Left lung (tissue), 10 donors: ENCODE data around the gene AEBP1. TPM values are rescaled to one million over a fixed set of nuclear protein-coding genes. Genes with fewer than 3 reads are reported as not detected.

Source experiments
- ATAC-seq: fragments of 200-7000 bp; cut with Tn5 transposase; one replicate; pipeline ENCODE4 v1.9.1; 2020; ENCODE audit warnings: moderate library complexity
- DNase-seq, 4 donors: peaks; one replicate each; pipeline ENCODE4 v3.0.0-alpha.2; 2013 to 2020
- H3K27ac ChIP-seq, 2 donors: fragments of 200-600 bp; sonication (generic) in 1 of 2; one replicate each; pipeline versions ENCODE4 v1.5.0 to v1.8.0; 2020 to 2021
- H3K27me3 ChIP-seq, 2 donors: fragments of 200-600 bp; sonication (generic) in 1 of 2; one replicate each; pipeline versions ENCODE4 v1.5.0 to v1.8.0; 2020 to 2021
- H3K36me3 ChIP-seq, 2 donors: fragments of 200-600 bp; sonication (generic) in 1 of 2; one replicate each; pipeline versions ENCODE4 v1.5.0 to v1.8.0; 2020 to 2021
- H3K4me1 ChIP-seq, 2 donors: fragments of 200-600 bp; one replicate each; pipeline ENCODE4 v1.8.0; 2021
- H3K4me3 ChIP-seq, 2 donors: fragments of 200-600 bp; sonication (generic) in 1 of 2; one replicate each; pipeline versions ENCODE4 v1.5.0 to v1.8.0; 2020 to 2021; ENCODE audit warnings: mild to moderate bottlenecking in 1 of 2
- H3K9me3 ChIP-seq, 2 donors: fragments of 200-600 bp; sonication (generic) in 1 of 2; one replicate each; pipeline versions ENCODE4 v1.5.0 to v1.8.0; 2020 to 2021
- CTCF ChIP-seq, 2 donors: fragments of 200-600 bp; sonication (generic) in 1 of 2; IDR thresholded peaks; one replicate each; pipeline versions ENCODE4 v1.5.0 to v1.8.0; 2021; ENCODE audit warnings: antibody characterized with exemption in 2 of 2
- intact Hi-C, 2 donors: fragments of 100-400 bp; cut with DNase I; formaldehyde crosslinking; loops; one replicate each; pipeline versions ENCODE4 v1.11.2 to v1.14.2; 2022
- polyA plus RNA-seq, 6 donors: library from polyadenylated mRNA; unstranded; fragments of 120-200 nt; gene quantifications; one replicate each; pipeline ENCODE4 v1.2.1, GENCODE V29; 2013; ENCODE audit not compliant: insufficient read length in 6 of 6
- total RNA-seq, 2 donors: library from RNA; stranded (reverse); fragmentation: NEBNext Ultra II Directional; extraction: Animal tissue kit (Norgen Biotek cat#: 25700); gene quantifications; one replicate each; pipeline ENCODE4 v1.2.1, GENCODE V29; 2021
- donor health status: DM: no; HTN: yes; CAD: no.
- donor health status: DM: no; HTN: no; CAD: no.

The AEBP1 gene
- total and polyA plus RNA-seq, 8 donors: 53.6 to 195 (median 64.7) TPM

- Histone ChIP-seq H3K36me3 (peaks cover 0 to 52% of the 10 kb centered on the region in 2 donors), H3K4me3 (no peak overlapping the region), H3K4me1 (peaks cover 0 to 33% of the 10 kb centered on the region in 2 donors), H3K27ac (peak overlapping the region in 1 of 2 donors; percentile 91), H3K27me3 (no peaks in the 10 kb centered on the region), H3K9me3 (no peaks in the 10 kb centered on the region)
- TF ChIP-seq CTCF (IDR thresholded peaks at IDR 0.05): peak; percentile 45 to 68
- peak in 3 of 4 donors; percentile 56 to 75 (median 59) for DNase-seq
- ATAC-seq: peak; percentile 33
- intact Hi-C loops: no loop called here
Measured at GRCh38 chr7:44072364-44073231, 31.5 kb upstream of the AEBP1 start.

- Histone ChIP-seq H3K27me3 (no peaks in the 10 kb centered on the region), H3K4me3 (peak overlapping the region in 1 of 2 donors; percentile 16), H3K4me1 (peaks cover 0 to 33% of the 10 kb centered on the region in 2 donors), H3K36me3 (peaks cover 0 to 64% of the 10 kb centered on the region in 2 donors), H3K9me3 (no peaks in the 10 kb centered on the region), H3K27ac (peak overlapping the region; percentile 42 to 91)
- ATAC-seq (peak; percentile 81), DNase-seq (peak in 2 of 4 donors; percentile 90 to 95)
- intact Hi-C loops: no loop called here
- TF ChIP-seq CTCF (IDR thresholded peaks at IDR 0.05): no peak
Measured at GRCh38 chr7:44073664-44074348, 30.3 kb upstream of the AEBP1 start.

GRCh38 chr7:44074349-44074695, 29.8 kb upstream of the AEBP1 start:
- DNase-seq (no peak), ATAC-seq (peak; percentile 6)
- peaks cover 0 to 69% of the 10 kb centered on the region in 2 donors for H3K36me3 ChIP-seq
- H3K27me3 ChIP-seq: no peaks in the 10 kb centered on the region
- H3K27ac ChIP-seq: peak overlapping the region; percentile 42 to 91
- peak overlapping the region in 1 of 2 donors; percentile 16 for H3K4me3 ChIP-seq
- H3K4me1 ChIP-seq: peaks cover 0 to 34% of the 10 kb centered on the region in 2 donors
- TF ChIP-seq CTCF (IDR thresholded peaks at IDR 0.05): no peak
- no peaks in the 10 kb centered on the region for H3K9me3 ChIP-seq
- intact Hi-C loops: no loop called here

GRCh38 chr7:44075296-44076075, 28.7 kb upstream of the AEBP1 start:
- intact Hi-C loops: no loop called here
- Histone ChIP-seq H3K36me3 (peaks cover 0 to 81% of the 10 kb centered on the region in 2 donors), H3K27me3 (no peaks in the 10 kb centered on the region), H3K27ac (no peak overlapping the region), H3K4me3 (no peak overlapping the region), H3K4me1 (peaks cover 0 to 43% of the 10 kb centered on the region in 2 donors), H3K9me3 (no peaks in the 10 kb centered on the region)
- peak in 2 of 4 donors; percentile 30 to 72 for DNase-seq
- TF ChIP-seq CTCF (IDR thresholded peaks at IDR 0.05): no peak
- ATAC-seq: no peak
